ENCODE data around the gene CYP27B1.

CYP27B1 gene, protein sequence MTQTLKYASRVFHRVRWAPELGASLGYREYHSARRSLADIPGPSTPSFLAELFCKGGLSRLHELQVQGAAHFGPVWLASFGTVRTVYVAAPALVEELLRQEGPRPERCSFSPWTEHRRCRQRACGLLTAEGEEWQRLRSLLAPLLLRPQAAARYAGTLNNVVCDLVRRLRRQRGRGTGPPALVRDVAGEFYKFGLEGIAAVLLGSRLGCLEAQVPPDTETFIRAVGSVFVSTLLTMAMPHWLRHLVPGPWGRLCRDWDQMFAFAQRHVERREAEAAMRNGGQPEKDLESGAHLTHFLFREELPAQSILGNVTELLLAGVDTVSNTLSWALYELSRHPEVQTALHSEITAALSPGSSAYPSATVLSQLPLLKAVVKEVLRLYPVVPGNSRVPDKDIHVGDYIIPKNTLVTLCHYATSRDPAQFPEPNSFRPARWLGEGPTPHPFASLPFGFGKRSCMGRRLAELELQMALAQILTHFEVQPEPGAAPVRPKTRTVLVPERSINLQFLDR

GRCh38 chr12:57766464-57767304, at the start of gene CYP27B1:
Gene CYP27B1, minus strand, starts transcription at chr12:57767078. Its CDS starts 37 bp downstream, at chr12:57767041.
- no peak for DNase-seq (ENCODE audit: low spot score)

- no peak for DNase-seq (ENCODE audit: low spot score)
These were observed 49.4 kb upstream of the CYP27B1 start for GRCh38 chr12:57816001-57816854.

DNA sequence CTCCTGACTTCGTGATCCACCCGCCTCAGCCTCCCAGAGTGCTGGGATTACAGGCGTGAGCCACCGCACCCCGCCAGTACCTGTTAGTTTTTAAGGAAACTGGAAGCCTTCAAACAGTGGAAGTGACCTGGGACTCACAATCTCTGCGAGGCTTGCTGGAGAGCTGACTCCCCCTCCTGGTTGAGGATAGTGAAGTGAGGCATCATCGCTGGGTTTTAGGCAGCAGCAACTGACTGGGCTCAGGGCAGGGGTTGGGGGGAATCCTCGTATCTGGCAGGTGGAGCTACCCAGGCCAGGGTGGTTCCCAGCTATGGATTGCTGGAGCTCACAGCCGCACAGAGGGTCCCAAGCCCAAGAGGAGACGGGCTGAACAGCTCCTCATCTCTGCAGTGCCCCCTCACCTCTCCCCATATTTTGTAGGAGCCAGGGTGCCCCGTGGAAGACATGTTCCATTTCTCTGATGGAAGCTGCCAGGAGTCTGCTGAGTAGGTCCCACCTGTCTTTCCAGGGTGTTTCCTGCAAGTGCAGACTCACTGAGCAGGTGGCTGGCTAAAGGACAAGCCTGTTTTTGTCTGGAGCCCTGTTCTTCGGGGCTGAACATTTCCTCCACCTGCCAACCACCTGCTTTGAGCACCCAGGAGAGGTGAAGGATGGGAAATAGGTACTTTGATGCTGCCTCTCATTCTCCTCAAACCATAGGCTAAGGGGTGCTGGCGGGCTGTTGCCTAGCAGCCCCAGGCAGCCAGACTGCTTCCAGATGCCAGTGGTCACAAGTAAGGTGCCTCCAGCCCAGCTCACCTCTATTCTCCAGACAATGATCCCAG, 48.5 kb upstream of the CYP27B1 start:
- DNase-seq (ENCODE audit: low spot score): no peak

- DNase-seq (ENCODE audit: low spot score): no peak
These were observed 47.3 kb upstream of the CYP27B1 start for GRCh38 chr12:57813971-57814772.

- no peak for DNase-seq (ENCODE audit: low spot score)
These were observed 46.5 kb upstream of the CYP27B1 start for GRCh38 chr12:57813111-57813970.

DNA sequence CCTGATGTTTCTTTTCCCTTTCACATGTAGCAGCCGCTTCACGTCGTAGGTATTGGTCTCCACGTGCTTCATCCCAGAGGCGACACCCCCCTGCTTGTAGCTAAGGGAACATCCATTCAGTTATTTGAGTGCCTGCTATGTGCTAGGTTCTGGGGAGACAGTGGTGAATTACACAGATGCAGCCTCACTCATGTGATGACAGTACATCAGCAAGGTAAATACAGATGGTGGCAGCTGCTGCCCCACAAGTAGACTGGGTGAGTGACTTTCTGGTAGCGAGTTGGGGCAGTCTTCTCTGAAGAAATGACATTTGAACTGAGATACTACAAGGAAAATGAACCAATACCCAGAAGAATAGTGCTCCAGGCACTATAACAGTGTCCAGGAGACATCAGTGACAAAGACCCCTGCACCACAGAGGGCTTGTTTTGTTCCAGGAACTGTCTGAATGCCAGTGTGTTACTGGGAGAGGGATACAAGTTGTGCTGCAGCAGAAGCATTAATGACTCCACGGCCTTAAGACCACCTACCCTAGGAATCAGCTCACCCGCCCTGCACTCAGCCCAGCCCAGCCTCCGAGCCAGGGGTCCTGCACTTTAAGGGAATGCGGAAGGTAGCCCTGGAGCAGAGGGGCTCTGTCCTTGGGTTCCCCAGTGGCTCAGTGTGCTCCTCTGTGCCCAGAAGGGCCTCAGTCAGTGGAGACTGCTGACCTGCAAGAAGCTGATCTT, 44.3 kb upstream of the CYP27B1 start:
- no peak for DNase-seq (ENCODE audit: low spot score)

DNA sequence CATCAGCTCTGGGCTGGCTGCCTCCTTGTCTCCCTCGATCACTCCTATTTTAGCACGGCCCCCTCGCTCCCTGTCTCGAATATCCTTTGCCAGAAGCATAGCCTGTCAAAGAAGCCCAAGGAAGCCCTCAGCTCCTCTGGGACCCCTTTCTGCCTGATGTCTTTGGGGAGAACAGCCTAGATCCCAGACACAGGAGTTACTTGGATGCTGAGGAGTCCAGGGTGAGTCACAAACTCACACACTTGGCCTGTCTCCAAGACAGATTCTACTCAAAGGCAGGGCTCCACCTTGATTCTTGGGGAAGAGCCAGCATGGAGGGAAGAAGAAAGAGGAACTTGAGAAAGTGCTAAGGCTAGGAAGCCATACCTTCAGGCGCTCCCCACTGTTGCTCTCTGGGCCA, 43.6 kb upstream of the CYP27B1 start:
- DNase-seq (ENCODE audit: low spot score): peak; percentile 84

- no peak for DNase-seq (ENCODE audit: low spot score)
These were observed 42.5 kb upstream of the CYP27B1 start for GRCh38 chr12:57809425-57809824.

DNA sequence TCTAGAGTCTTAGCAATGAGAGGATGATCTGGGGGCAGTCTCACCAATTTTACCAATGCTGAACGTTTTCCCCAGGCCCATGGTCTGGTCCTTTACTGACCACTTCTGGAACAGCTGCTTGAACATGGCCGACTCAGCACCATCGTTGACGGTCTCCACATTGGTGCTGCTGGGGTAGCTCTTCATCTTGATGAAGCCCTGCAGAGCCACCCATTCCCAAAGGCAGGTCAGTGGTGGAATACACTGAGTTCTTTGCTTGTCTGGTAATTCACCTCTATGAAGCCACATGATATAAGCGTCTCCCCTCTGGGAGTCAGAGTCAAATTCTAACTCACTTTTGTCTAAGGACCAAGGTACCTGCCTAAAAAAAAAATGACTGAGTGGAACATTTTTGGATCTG, 41.5 kb upstream of the CYP27B1 start:
- DNase-seq (ENCODE audit: low spot score): no peak

- DNase-seq (ENCODE audit: low spot score): no peak
These were observed 40.4 kb upstream of the CYP27B1 start for GRCh38 chr12:57807285-57807684.

GRCh38 chr12:57806677-57807076, 39.8 kb upstream of the CYP27B1 start:
- DNase-seq (ENCODE audit: low spot score): no peak

- peak; percentile 44 for DNase-seq (ENCODE audit: low spot score)
These were observed 36.5 kb upstream of the CYP27B1 start for GRCh38 chr12:57803319-57803893.

- no peak for DNase-seq (ENCODE audit: low spot score)
These were observed 35.7 kb upstream of the CYP27B1 start for GRCh38 chr12:57802607-57803006.

GRCh38 chr12:57800965-57801364, 34.1 kb upstream of the CYP27B1 start:
- DNase-seq (ENCODE audit: low spot score): no peak

DNA sequence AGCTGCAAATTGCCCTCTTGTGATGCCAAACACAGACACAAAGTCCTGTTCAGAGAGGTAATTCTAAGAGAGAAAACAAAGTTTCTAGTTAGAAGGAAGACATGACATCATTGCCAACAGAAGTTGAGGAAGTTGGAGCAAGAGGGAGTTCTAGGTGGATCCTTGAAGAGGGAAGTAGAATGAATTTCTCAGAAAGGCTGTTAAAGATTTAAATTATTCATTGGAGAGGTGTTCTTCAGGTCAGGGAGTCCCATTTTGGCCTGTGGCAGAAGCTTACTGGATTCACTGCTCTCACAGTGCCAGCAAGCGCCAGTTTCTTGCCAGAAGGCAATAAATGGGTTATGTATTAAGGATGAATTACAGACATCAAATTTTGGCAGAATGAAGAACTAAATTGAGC, 31.1 kb upstream of the CYP27B1 start:
- DNase-seq (ENCODE audit: low spot score): no peak

- DNase-seq (ENCODE audit: low spot score): no peak
These were observed 30.1 kb upstream of the CYP27B1 start for GRCh38 chr12:57796996-57797395.

DNA sequence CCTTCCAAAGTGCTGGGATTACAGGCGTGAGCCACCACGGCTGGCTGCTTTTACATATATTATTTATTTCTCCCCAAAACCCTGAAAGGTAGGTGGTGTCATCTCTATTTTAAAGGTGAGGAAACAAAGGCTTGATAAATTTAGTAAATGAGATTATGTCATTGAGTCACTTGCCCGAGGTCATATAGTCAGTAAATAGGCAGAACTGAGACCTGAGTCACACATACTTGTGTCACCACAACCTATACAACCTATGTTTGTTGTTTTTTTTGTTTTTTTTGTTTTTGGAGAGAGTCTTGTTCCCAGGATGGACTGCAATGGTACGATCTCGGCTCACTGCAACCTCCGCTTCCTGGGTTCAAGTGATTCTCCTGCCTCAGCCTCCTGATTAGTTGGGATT, 28.5 kb upstream of the CYP27B1 start:
- no peak for DNase-seq (ENCODE audit: low spot score)

- DNase-seq (ENCODE audit: low spot score): no peak
These were observed 27.0 kb upstream of the CYP27B1 start for GRCh38 chr12:57793920-57794319.

Measured in LoVo (cell line).